Measurements from ENCODE around the gene PLGRKT.

- TF ChIP-seq ETS1 (IDR thresholded peaks at IDR 0.05) = no peak
- TF ChIP-seq, protein P1, sequence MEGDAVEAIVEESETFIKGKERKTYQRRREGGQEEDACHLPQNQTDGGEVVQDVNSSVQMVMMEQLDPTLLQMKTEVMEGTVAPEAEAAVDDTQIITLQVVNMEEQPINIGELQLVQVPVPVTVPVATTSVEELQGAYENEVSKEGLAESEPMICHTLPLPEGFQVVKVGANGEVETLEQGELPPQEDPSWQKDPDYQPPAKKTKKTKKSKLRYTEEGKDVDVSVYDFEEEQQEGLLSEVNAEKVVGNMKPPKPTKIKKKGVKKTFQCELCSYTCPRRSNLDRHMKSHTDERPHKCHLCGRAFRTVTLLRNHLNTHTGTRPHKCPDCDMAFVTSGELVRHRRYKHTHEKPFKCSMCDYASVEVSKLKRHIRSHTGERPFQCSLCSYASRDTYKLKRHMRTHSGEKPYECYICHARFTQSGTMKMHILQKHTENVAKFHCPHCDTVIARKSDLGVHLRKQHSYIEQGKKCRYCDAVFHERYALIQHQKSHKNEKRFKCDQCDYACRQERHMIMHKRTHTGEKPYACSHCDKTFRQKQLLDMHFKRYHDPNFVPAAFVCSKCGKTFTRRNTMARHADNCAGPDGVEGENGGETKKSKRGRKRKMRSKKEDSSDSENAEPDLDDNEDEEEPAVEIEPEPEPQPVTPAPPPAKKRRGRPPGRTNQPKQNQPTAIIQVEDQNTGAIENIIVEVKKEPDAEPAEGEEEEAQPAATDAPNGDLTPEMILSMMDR (conservative IDR thresholded peaks at IDR 0.05; ENCODE audit: low read depth in 2 of 2) = no peak
- TF ChIP-seq EZH2phosphoT487 (IDR thresholded peaks at IDR 0.05; ENCODE audit: unreplicated experiment) = no peak
- no peak for TF ChIP-seq EZH2 (IDR thresholded peaks at IDR 0.05; ENCODE audit: low read depth, unreplicated experiment)
Measured at GRCh38 chr9:5440426-5440825, 2.7 kb upstream of the PLGRKT start.
